NCI-H510A (cell line): Measurements from ENCODE around the gene CXCR5.

Source experiments
- DNase-seq: peaks from one replicate; lab custom pipeline; 2025; lab: John Stamatoyannopoulos, UW

CXCR5 gene

DNA sequence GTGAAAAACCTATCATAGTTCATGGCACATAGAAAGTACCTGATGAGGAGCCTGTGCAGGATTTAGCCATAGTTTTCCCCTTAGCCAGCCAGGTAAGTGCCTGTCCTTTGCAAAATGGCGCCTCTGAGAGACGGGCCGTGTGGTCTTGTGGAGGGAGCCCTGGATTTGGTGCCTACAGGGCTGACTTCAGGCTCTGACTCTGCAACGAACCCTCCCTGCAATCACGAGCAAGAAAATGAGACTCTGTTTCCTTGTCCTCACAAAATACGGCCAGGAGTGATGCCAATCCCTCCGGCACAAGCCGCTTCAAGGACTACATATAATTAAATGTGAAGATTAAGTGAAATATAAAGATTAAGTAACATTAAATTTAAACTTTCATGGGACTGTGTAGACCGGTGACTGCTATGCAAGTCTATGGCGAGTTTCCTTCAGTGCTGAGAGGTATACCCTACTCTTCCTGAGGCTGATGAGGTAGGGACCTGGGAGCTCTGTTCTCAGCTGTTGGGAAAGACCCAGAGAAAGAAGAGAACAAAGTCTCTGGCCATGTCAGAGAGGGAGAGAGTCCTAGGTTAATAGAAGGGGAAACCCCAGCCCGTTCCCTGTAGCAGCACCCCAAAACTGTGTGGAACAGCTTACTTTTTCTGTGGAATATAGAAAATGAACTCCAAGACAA is 6.1 kb upstream of the CXCR5 start:
- no peak for DNase-seq

DNA sequence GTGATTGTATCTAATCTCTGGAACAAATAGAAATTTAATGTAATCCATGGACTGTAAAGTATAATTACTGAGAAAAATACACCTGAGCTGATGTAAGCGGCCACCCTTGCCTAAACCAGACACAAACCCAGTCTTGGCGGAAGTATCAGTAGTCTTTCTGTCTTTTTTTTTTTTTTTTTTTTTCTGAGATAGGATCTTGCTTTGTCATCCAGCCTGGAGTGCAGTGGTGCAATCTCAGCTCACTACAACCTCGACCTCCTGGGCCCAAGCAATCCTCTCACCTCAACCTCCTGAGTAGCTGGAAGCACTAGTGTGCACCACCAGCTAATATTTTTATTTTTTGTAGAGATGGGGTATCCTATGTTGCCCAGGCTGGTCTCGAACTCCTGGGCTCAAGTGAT is 5.5 kb upstream of the CXCR5 start:
- DNase-seq = no peak

DNA sequence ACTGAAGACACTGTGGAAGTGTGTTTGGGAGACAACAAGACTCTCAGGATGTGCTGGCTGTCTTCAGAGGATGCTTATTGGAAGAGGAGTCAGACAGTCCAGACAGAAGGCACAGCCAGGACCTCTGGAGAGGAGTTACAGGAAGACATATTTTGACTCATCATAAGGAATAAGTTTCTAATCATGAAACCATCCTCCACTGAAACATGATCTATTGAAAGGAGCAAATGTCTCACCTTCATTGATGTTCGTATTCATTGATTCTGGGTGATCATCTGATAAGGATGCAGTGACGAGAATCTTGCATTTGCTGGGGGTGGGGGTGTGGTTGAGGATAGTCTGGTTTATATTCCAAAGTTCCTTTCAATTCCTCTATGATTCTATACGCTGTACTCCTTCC is 2.5 kb upstream of the CXCR5 start:
- no peak for DNase-seq

DNA sequence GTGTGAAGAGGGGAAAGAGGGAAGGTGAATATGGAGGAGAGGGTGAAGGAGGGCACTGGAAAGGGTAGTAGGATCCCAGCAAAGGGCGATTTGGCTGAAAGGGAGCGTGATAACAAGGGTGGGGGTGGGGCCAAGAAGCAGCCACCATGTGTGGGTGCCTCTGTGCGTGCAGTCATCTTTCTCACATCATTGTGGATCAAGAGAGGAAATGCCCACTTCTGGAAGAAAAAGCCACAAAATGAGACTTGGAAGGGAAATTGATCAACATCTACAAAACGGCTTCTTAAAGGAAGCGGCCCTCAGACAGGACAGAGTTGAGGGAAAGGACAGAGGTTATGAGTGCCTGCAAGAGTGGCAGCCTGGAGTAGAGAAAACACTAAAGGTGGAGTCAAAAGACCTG is 1.2 kb upstream of the CXCR5 start:
- no peak for DNase-seq

DNA sequence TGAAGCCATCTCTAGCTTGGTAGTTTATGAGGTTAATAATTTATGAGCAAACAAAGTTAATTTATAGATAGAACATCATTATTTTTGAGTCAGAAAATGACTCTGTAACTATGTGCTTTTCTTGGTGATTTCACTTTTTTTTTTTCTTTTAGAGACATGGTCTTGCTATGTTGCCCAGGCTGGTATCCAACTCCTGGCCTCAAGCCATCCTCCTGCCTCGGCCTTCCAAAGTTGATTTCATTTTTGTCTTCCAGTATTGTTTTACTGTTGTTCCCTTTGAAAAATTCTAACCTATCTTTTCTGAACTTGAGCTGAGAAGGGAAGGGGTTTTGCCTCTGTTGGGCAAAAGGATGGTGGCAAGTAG is 706 bp upstream of the CXCR5 start:
- DNase-seq = no peak

DNA sequence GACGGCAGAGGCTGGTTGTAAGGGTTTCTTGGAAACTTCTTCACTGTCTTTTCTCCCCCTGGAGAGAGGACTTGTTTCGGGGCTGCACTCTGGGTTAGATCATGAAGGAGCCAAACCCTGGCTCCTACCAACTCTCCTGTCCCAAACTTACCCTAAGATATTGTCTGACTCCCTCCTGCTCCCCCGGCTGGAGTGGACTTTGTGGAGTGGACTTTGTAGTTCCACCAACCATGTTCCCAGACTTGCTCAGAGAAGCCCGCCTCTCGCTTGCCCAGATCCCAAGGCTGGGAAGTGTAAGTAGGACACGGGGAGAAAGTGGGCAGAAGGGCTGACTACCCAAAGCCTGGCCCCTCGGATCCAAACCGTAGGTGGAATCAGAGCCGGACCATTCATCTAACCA is 1.2 kb downstream of the CXCR5 start:
- DNase-seq = no peak

DNA sequence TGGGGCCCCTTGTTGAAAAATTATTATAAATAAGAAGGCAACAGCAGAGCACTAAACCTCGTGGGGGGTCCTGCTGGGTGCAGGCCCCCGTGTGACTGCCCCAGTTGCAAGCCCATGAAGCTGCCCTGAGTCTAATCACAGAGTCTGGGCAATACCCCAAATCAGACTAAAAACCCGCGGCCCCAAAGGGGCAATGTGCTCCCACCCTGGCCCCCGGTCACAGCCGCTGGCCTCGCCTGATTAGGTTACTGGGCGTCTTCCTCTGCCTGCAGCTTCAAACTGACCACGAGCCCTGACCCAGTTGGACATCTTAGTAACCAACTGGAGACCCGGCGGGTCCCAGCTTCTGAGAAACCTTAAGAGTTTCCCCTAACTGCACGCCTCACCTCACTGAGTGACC is 1.6 kb downstream of the CXCR5 start:
- no peak for DNase-seq

DNA sequence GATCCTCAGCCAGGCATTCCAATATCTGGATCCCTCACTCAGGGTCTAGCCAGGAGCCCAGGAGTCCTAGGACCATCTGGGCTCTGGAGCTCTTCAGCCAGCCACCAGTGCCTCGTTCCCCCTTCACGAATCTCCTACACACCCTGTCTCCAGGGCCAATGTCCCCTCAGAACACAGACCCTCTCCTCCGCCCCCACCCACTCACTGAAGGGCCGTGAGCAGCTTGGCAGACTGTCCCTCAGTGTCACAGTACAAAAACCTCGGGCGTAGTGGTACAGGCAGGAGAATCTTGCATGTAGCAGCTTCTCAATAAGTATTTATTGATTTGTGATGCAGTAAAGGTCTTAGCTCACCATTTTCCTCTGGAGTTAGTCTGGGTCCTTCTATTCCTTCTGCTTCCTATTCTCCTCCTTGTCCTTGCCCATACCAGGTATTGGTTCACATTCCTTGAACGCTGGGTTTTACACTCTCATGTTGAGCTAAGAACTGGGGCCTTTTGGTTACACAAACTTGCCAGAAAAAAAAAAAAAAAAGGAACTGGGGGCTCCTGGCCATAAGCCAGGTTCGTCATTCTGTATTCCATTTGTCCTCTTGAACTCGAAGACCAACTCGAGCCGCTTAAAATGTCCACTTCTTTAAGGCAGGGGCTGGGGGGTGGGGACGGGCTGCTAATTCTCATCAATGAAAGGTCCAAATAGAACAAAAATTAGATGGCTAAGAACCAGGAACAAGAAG is 2.3 kb downstream of the CXCR5 start:
- no peak for DNase-seq

DNA sequence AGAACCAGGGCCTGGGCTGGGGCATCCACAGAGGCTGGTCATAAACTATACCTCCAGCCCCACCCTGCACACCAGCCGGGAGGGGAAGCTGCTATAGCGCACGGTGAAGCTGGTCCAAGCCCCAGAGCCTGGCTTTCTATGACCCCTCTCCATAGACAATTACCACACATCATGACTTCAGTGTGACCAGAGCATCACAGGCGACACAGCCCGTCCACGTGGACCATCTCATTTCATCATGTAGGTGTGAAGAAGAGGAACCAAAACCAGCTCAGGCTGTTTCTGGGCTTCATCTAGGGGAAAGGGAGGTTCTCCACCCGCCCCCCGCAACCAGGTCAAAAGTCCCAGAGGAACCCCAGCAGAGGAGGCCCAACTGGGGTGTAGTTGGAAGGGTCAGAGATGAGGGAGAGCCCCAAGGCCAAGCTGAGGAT is 3.0 kb downstream of the CXCR5 start:
- DNase-seq = no peak

DNA sequence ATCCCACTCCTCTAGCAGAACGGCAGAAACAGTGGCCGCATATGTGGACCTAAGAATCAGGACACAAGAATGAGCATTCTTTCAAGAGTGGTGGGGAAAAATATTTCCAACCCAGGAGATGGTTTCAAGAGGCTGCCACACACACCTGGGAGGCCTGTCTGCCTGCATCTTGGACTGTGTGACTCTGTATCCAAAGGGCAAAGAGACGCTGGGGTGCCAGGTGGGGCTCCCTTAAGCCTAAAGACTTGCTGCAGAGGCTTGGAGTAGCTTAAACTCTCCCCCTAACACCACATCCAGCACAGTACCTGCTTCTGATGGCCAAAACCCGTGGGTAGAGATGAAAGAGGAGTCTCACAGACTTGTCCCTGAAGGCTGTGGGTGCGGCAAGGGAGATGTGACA is 3.5 kb downstream of the CXCR5 start:
- DNase-seq = no peak

DNA sequence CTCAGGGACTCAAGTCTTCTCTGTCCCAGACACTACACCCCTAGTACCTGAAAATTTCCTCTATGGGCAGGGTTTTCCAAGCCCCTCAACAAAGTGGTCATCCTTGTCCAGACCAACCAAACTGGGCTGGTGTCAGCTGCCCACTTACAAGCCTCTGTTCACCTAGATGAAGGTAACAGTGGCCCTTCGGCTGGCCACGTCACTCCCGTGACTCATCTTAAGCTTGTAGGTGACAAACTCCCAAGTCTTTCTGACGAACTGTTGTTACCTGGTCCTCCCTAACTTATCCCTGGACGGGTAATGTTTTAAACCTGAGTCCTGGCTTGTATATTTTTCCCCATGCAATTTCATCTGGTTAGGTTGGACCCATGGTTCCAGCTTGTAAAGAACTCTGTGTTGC is 4.7 kb downstream of the CXCR5 start:
- no peak for DNase-seq

DNA sequence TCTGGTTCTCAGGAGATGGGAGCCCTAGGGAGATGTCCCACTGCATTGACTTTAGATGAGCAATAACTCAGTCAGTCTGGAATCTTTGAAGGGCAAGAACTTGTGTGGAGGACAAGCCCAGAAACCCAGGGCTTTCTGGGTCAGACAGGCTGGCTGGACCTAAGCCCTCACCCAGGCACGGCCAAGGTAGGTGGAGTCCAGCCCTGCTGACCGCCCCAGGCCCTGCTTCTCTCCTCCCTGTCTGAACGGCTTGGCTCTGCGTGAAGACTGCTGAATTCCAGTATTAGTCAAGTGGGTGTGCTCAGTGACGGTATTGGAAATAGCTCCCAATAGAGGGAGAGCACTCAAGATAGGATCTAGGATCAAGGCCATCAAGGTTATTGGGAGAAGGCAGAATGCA is 6.1 kb downstream of the CXCR5 start:
- DNase-seq = no peak

DNA sequence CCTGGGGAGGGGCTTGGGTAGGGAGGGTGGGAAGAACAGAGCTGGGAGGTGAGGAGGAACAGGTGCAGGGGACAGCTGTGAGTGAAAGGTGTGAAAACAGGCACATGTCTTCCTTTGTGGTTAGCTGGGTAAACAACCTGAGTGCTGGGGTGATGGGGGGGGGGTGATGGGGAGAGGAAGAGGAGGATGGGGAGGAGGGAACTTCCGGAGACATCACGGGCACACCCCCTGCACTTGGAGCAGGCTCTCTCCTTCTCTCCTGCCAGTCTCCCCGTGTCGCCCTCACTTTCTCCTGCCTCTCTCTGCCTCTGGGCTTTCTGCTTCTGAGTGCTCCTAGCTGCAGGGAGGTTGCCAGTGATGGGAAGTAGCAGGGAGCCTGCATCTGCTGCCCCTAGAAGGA is 8.8 kb downstream of the CXCR5 start:
- peak; percentile 80 for DNase-seq

DNA sequence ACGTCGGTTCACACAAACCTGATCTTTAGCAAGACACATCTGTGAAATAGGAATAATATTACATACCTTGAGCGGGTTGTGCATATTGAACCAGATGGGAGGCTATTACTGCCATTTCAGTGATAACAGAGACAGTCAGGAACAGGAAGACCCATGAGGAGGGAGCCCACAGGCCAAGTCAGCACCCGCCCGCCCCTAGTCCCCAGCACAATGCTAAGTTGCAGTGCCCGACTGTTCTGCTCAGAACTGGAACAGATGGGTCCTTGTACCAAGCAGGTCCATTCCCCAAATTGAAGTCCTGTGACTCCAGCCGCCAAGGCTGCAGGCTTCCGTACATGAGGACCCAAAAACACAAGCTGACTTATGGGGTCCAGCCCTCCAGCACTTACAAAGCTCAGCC is 9.3 kb downstream of the CXCR5 start:
- no peak for DNase-seq

DNA sequence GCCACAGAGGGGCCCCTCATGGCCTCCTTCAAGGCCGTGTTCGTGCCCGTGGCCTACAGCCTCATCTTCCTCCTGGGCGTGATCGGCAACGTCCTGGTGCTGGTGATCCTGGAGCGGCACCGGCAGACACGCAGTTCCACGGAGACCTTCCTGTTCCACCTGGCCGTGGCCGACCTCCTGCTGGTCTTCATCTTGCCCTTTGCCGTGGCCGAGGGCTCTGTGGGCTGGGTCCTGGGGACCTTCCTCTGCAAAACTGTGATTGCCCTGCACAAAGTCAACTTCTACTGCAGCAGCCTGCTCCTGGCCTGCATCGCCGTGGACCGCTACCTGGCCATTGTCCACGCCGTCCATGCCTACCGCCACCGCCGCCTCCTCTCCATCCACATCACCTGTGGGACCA is 10.0 kb downstream of the CXCR5 start:
- no peak for DNase-seq

DNA sequence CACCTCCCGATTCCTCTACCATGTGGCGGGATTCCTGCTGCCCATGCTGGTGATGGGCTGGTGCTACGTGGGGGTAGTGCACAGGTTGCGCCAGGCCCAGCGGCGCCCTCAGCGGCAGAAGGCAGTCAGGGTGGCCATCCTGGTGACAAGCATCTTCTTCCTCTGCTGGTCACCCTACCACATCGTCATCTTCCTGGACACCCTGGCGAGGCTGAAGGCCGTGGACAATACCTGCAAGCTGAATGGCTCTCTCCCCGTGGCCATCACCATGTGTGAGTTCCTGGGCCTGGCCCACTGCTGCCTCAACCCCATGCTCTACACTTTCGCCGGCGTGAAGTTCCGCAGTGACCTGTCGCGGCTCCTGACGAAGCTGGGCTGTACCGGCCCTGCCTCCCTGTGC is 10.5 kb downstream of the CXCR5 start:
- DNase-seq = no peak

DNA sequence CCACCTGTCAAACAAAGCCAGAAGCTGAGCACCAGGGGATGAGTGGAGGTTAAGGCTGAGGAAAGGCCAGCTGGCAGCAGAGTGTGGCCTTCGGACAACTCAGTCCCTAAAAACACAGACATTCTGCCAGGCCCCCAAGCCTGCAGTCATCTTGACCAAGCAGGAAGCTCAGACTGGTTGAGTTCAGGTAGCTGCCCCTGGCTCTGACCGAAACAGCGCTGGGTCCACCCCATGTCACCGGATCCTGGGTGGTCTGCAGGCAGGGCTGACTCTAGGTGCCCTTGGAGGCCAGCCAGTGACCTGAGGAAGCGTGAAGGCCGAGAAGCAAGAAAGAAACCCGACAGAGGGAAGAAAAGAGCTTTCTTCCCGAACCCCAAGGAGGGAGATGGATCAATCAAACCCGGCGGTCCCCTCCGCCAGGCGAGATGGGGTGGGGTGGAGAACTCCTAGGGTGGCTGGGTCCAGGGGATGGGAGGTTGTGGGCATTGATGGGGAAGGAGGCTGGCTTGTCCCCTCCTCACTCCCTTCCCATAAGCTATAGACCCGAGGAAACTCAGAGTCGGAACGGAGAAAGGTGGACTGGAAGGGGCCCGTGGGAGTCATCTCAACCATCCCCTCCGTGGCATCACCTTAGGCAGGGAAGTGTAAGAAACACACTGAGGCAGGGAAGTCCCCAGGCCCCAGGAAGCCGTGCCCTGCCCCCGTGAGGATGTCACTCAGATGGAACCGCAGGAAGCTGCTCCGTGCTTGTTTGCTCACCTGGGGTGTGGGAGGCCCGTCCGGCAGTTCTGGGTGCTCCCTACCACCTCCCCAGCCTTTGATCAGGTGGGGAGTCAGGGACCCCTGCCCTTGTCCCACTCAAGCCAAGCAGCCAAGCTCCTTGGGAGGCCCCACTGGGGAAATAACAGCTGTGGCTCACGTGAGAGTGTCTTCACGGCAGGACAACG is 11.7 kb downstream of the CXCR5 start:
- peak; percentile 49 for DNase-seq

DNA sequence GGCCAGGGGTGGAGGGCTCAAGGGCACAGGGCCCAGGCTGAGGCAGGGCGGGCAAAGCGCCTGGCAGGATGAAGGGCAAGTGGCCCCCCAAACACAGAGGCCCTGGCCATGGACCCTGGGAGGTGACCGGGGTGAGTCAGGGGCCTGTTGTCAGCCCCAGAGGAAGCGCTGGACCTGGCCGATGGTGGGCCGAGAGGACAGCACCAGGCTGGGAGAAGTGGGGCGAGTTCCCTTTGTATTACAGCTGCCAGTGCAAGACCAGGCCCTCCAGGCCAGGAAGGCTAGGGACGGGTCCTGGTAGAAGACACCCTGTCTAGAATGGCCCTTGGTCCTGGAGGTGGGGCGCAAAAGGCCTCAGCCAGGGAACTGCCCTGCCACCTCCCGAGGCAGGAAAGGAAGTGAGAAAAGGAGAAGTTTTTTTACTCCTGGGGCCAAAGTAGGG is 12.8 kb downstream of the CXCR5 start:
- no peak for DNase-seq

DNA sequence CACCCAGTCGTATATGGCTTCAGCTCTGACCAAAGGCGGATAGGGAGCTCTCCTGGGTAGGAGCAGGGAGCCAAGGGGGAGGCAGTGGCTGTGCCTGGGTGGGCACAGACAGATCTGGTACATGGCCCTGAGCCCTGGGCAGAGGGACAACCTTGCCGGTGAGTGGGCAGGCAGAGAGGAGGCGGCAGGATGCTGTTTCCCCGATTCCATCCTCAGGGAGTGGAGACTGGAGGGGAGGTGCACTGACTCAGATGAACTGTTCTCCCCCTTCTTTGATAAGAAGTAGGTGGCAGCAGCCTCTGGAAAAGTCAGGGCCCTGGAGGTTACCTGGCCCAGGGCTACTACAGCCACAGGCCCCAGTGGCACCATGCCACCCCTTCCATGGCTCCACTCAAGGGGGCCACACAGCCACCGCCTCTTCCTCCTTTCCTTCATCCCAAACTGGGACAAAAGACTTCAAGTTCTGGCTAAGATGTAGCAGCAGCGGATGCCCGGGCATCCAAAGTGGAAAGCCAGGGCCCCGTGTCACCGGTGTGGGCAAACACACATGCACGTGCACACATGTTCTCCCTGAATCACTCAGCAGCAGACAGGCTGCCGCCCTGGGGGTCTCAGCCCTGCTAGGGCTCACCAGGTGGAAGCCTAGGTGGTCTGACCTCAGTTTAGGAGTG is 13.4 kb downstream of the CXCR5 start:
- no peak for DNase-seq

DNA sequence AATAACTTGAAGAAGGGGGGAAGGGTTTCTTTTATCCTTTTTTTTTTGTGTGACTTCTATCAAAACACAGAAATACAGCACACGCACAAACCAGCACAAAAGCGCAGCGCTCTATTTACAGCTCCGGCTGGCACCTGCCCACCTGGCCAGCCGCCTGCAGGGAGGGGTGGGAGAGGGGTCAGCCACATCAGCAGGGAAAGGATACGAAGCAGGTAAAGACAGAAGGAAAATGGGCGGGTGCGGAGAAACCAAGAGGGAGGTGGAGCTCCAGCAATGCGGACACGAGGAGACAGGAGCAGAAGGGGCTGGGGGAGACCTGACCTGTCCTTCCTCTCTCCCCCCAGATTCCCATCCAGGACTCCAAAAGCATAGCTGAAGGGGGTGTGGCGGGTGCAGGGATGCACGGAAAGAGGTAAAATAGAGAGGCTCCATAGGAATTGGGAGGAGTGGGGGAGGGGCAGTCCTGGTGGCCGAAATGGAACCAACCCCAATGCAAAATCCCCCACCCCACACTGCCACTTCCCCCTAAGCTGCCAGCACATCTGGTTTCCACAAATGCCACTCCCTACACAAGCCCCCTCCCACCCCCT is 14.1 kb downstream of the CXCR5 start:
- no peak for DNase-seq

DNA sequence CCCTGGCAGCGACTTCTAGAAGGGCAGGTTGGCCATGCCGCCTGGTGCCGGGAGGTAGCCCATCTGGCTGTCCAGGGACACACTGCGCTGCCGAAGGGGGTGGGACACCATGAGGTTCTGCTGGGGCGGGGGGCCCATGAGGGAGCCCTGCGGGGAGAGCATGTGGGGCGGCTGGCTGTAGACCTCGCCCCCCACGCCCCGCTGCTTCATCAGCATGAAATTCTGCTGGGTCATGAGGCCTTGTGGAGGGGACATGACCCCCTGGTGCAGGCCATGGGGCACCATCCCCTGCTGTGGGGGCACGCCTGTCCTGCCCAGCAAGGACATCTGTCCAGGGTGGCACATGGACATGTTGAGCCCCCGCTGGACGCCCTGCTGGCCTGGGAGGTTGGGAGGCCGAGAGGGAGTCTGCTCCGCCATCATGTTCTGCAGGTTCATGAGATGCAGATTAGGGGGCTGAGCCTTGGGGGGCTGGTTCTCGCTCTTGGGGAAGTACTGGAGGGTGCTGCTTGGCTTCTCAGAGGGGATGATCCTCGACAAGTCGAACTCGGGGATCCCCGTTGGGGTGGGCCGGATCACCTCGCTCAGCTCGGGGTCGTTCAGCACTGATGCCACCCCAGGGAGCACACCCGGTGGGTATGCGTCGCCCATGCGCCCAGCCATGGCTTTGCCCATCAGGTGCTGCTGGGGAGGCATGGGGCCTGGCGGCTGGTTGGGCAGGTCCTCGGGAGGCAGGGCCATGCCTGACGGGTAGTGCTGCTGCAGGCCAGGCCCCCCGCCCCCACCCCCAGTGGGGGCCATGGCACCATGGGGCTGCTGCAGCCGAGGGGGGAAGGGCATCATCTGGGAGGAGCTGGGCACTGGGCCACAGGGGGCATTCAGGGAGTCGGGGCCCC is 15.0 kb downstream of the CXCR5 start:
- no peak for DNase-seq
